ENCODE data around the gene ZSWIM9. TPM values are rescaled to one million over a fixed set of nuclear protein-coding genes. Genes with fewer than 3 reads are reported as not detected.

The ZSWIM9 gene
- total RNA-seq: 4.9 and 6.0 TPM in 2 replicates

GRCh38 chr19:48169939-48170803, at the start of gene ZSWIM9, which contains the start of gene LIG1:
Gene ZSWIM9 (plus strand): TSS chr19:48170680. CDS start chr19:48171803, 1,123 bp downstream.
Gene LIG1 (minus strand): TSS chr19:48170344. CDS start chr19:48165566, 4,778 bp downstream.

Other genes with a start within 250 kb of the ZSWIM9 start
- gene BSPH1, start 178.5 kb upstream of the ZSWIM9 start, total RNA-seq: not detected in 2 replicates
- not detected in 2 replicates for gene ELSPBP1, start 176.0 kb upstream of the ZSWIM9 start, total RNA-seq
- not detected in 2 replicates for gene CABP5, start 126.6 kb upstream of the ZSWIM9 start, total RNA-seq
- 4.7 and 27.1 TPM in 2 replicates for gene PLA2G4C, start 59.9 kb upstream of the ZSWIM9 start, total RNA-seq
- gene LIG1, start 336 bp upstream of the ZSWIM9 start, total RNA-seq: 16.2 and 45.7 TPM in 2 replicates
- 12.9 and 20.4 TPM in 2 replicates for gene CARD8, start 85.2 kb downstream of the ZSWIM9 start, total RNA-seq
- 0.17 TPM in 1 of 2 replicates, not detected in the other for gene ZNF114, start 99.4 kb downstream of the ZSWIM9 start, total RNA-seq
- gene EMP3, start 154.9 kb downstream of the ZSWIM9 start, total RNA-seq: 186 and 254 TPM in 2 replicates
- gene TMEM143, start 193.3 kb downstream of the ZSWIM9 start, total RNA-seq: 4.1 and 7.9 TPM in 2 replicates
- gene SYNGR4, start 193.7 kb downstream of the ZSWIM9 start, total RNA-seq: not detected in 2 replicates
- gene KDELR1, start 220.9 kb downstream of the ZSWIM9 start, total RNA-seq: 66.0 and 96.4 TPM in 2 replicates
- 0.33 and 0.58 TPM in 2 replicates for gene GRIN2D, start 223.0 kb downstream of the ZSWIM9 start, total RNA-seq

Measured in smooth muscle cell of trachea (primary cell).